GM19035 (cell line): ENCODE results near the gene GABARAPL1.
"Not testable (repeated sequence)": the region's sequence is repeated elsewhere in the genome, so short reads cannot be mapped to it uniquely, and the experiment has no call there.

Experiments used
- ATAC-seq: cut with Tn5 transposase; IDR thresholded peaks from one replicate; pipeline ENCODE4 v1.9.1; 2021; ENCODE audit not compliant: unreplicated experiment

GABARAPL1 gene

DNA sequence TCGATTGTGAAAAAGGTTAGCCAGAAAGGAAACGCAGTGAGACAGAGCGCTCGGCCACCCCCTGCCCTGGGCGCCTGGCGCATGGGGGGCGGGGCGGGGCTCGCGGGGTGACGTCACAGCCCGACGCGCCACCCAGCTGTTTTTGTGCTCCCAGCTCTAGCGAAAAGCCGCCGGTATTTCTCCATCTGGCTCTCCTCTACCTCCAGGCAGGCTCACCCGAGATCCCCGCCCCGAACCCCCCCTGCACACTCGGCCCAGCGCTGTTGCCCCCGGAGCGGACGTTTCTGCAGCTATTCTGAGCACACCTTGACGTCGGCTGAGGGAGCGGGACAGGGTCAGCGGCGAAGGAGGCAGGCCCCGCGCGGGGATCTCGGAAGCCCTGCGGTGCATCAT lies at the start of gene GABARAPL1:
Gene GABARAPL1 (plus strand): TSS at position 139 of the 393 bp plus-strand sequence. CDS start 253 bp downstream, at position 392.
- ATAC-seq: peak; percentile 74

DNA sequence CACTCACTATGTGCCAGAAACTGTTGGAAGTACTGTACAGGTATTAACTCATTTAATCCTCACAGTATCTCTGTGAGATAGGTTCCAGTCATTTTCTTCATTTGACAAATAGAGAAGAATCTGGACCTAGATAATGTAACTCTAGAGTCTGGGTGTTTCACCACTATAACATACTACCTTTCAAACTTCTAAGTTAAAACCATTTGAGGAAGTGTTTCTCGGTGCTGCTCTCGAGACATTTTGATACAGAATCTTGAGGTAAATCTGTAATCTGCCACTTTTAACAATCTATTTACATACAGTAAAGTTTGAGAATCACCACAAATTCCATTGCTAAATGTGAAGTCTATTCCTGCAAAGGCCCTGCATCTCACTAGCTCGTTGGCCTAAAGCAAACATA lies 49.6 kb upstream of the GABARAPL1 start:
- ATAC-seq: no peak

- ATAC-seq: no peak
Measured at GRCh38 chr12:10165421-10165820, 47.3 kb upstream of the GABARAPL1 start.

GRCh38 chr12:10167599-10167998 lies 45.1 kb upstream of the GABARAPL1 start:
- ATAC-seq: no peak

GRCh38 chr12:10169104-10169503 lies 43.6 kb upstream of the GABARAPL1 start:
- no peak for ATAC-seq

- no peak for ATAC-seq
Measured at GRCh38 chr12:10170216-10170615, 42.5 kb upstream of the GABARAPL1 start.

DNA sequence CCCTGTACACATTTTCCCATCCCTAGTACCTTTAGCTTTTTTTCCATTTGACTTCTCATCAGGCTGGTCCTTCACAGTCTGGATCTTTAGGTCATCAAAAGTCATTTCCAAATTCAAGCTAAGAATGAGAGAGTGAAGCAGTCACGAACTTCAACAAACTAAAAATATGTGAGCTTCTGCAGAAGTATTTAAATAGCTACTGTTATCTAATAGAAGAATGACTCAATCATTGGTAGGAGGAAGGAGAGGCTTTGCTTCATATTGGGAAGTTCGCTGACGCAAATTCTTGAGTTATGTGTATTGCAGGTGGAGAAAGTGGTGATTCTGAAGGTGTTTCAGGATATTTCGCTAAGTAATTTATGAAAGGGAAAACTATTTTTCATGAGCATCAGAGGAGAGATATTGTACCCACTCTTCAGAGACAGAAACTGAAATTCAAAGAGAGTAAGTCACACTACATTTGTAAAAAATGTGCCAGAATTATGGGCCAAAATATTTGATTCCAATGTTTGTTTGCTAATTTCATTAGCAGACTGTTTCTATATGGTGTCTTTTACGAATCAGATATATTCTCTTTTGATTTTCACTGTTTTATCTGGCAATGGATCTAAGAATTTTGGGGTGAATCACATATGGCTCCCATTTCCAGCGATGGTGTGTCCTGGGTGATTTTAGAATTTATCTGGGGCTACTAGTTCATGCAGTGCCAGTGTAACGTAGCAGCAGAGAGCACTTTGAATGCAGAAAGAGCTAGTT lies 40.5 kb upstream of the GABARAPL1 start, which contains the start of gene OLR1:
Gene OLR1 (minus strand): TSS at position 160 of the 756 bp plus-strand sequence. CDS start 55 bp downstream, at position 105.
- no peak for ATAC-seq

- ATAC-seq: no peak
Measured at GRCh38 chr12:10174986-10175614, 37.6 kb upstream of the GABARAPL1 start.

GRCh38 chr12:10175846-10176636 lies 36.6 kb upstream of the GABARAPL1 start:
- ATAC-seq: no peak

DNA sequence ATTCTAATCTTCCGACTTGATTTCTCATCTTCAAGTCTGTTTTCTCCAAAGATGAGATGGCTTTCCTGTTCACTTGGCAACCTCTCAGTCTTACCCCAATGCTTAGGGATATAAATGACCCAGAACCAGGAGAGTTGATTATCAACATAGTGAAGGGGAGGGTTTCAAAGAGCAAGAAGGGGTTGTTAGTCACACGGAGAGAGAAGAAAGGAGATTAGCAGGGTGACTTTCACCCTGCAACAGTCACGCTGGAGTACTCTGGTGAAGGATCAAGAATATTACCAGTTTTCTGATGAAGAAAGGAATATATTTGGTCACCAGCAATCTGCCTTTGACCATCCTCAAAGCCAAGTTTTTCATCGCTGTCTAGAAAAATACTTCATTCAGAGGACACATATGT lies 33.9 kb upstream of the GABARAPL1 start, which contains the start of gene TMEM52B:
Gene TMEM52B (plus strand): TSS at position 212 of the 400 bp plus-strand sequence. CDS start 543 bp downstream, outside the sequence.
- no peak for ATAC-seq

GRCh38 chr12:10179776-10180181 lies 32.9 kb upstream of the GABARAPL1 start:
- no peak for ATAC-seq

DNA sequence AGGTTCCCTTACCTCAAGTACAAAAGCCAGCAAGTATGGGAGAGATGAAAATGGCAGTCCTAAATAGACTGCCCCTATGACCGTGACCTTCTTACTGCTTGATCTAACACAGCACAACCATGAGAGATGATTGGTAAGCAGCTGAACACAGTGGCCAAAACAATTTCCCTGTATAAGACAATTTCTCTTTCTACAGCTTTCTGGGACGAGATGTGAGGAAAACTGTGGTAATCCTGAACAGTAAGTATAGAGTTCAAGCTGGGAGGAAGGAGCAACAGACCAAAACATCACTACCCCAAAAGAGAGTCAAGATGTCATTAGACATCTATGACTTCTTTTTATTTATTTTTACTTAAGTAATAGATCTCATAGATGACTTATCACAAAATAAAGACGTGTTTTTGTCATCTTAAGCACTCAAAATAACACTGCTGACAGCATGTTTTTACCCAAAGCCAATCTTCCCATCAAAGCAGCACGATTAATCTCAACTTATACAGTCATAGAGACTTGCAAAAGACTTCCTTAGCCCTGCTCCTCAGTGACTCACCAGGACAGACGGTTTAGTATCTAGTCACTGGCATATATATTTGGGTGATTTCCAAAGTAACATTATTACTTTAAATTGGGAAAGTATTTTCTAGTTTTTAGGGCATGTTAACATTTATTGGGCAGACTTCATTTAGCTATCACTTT lies 30.2 kb upstream of the GABARAPL1 start:
- no peak for ATAC-seq

DNA sequence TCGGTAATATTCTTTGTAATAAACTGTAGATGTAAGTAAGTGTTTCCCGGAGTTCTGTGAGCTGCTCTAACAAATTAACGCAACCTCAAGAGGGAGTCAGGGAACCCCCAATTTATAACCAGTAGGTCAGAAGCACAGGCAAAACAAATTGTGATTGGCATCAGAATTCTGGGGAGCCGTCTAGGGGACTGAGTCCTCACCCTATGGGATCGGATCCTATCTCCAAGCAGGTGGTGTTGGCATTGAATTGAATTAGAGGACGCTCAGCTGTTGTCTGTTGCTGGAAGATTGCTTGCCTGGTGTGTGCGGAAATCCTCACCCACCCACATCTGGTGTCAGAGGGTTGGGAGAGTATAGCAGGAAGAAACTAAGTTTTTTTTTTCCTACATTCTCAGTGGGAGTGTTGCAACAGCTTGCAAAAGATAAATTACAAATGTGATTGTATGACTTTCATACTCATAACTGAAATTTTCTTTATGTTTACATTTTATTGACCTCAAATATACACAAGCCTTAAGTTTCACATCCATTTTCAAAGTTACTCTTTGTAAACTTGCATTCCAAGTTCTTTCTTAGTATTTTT lies 28.3 kb upstream of the GABARAPL1 start:
- no peak for ATAC-seq

DNA sequence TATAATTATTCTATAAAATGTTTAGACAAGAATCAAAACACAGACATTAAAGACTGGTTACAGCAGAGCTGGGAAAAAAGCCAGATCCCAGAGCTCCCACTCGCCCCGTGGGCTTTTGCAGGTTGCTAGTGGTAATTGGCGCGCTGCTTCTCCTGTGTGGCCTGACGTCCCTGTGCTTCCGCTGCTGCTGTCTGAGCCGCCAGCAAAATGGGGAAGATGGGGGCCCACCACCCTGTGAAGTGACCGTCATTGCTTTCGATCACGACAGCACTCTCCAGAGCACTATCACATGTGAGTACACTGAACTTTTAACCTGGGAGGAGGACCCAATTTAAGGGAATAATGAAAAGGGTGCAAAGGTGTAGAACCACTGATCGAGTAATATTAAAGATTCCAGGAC lies 26.4 kb upstream of the GABARAPL1 start:
- no peak for ATAC-seq

- not testable (repeated sequence) for ATAC-seq
Measured at GRCh38 chr12:10186958-10187357, 25.7 kb upstream of the GABARAPL1 start.

GRCh38 chr12:10189653-10190052 lies 23.0 kb upstream of the GABARAPL1 start:
- ATAC-seq: no peak

DNA sequence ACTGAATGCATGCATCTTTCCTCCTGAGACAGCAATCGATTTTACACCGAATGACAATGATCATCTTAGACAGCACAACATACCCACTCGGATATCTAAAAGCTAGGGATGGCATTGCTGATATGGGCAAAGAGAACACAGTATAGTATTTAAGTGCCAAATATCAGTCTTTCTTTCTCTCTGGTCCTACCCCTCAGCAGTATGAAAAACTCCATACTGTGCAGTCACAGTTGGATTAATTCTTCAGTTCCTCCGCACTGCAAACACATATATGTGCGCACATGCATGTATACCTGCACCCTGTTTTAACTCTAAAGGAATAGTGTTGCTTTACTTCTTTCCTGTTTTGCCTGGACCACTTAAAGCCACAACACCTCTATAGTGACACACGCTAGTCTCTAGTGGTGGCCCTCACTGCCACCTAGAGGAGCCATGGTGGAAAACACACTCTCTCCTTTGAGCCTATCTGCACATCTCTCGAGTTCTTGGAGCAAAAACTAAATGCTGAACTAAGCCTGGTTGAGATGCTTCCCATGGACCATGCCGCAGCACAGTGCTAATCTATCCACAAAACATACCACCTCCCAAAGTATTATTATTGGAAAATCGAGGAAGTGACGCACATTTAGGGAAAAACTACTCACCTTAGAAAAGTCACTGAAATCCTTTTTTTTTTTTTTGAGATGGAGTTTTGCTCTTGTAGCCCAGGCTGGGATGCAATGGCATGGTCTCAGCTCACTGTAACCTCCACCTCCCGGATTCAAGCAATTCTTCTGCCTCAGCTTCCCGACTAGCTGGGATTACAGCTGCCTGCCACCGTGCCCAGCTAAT lies 21.9 kb upstream of the GABARAPL1 start:
- ATAC-seq: peak; percentile 94

- no peak for ATAC-seq
Measured at GRCh38 chr12:10191865-10192264, 20.8 kb upstream of the GABARAPL1 start.

DNA sequence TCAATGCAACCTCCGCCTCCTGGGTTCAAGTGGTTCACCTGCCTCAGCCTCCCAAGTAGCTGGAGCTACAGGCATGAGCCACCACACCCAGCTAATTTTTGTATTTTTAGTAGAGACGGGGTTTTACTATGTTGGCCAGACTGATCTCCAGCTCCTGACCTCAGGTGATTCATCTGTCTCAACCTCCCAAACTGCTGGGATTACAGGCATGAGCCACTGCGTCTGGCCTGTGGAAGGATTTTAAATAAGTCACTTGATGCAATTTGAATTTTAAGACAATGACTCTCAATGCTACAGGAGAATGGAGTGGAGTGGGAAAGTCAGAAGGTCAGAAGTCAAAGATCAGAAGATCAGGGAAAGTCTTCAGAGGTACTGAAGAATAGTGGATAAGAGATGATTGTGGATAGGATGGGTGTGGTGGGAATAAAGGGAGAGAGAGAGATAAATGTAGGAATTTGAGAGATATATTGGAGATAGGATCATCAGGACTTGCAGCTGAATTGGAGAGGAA lies 18.5 kb upstream of the GABARAPL1 start:
- ATAC-seq: no peak
